GM23338 (cell line): Measurements from ENCODE around the gene LIPJ. TPM values are rescaled to one million over a fixed set of nuclear protein-coding genes. Genes with fewer than 3 reads are reported as not detected.

Experiments
- ATAC-seq: fragments of 200-7000 bp; cut with Tn5 transposase; 3 replicates; pipeline ENCODE4 v1.9.1; 2020
- DNase-seq: peaks from one replicate; pipeline ENCODE4 v3.0.0-alpha.2; 2015; ENCODE audit warnings: low spot score
- H2AFZ ChIP-seq: fragments of 200-600 bp; sonication (generic); 2 replicates; pipeline ENCODE4 v1.8.0; 2016; ENCODE audit warnings: antibody characterized with exemption, mild to moderate bottlenecking, moderate library complexity
- H3F3A ChIP-seq: fragments of 200-600 bp; sonication (generic); replicated peaks from 2 replicates; pipeline ENCODE4 v1.8.0; 2017; ENCODE audit warnings: antibody characterized with exemption, mixed run types, low read depth
- H3K27ac ChIP-seq: fragments of 200-600 bp; sonication (generic); 2 replicates; pipeline ENCODE4 v1.6.1; 2016; ENCODE audit warnings: low read depth
- H3K27me3 ChIP-seq: fragments of 200-600 bp; sonication (generic); 2 replicates; pipeline ENCODE4 v1.8.0; 2016; ENCODE audit warnings: mild to moderate bottlenecking, mixed run types, moderate library complexity; ENCODE audit not compliant: insufficient read depth
- H3K36me3 ChIP-seq: fragments of 200-600 bp; sonication (generic); 2 replicates; pipeline ENCODE4 v1.8.0; 2016; ENCODE audit warnings: mild to moderate bottlenecking; ENCODE audit not compliant: insufficient read depth
- H3K4me1 ChIP-seq: fragments of 200-600 bp; sonication (generic); 2 replicates; pipeline ENCODE4 v1.8.0; 2016; ENCODE audit warnings: mild to moderate bottlenecking, moderate library complexity; ENCODE audit not compliant: insufficient read depth
- H3K4me2 ChIP-seq: fragments of 200-600 bp; sonication (generic); 2 replicates; pipeline ENCODE4 v1.7.1; 2017; ENCODE audit warnings: mixed run types
- H3K4me3 ChIP-seq: fragments of 200-600 bp; sonication (generic); 2 replicates; pipeline ENCODE4 v1.6.1; 2016; ENCODE audit warnings: mixed run types
- H3K79me2 ChIP-seq: fragments of 200-600 bp; sonication (generic); replicated peaks from 2 replicates; pipeline ENCODE4 v1.8.0; 2017; ENCODE audit warnings: mild to moderate bottlenecking; ENCODE audit not compliant: insufficient read depth
- H3K9me2 ChIP-seq: fragments of 200-600 bp; sonication (generic); 2 replicates; pipeline ENCODE4 v1.8.0; 2017; ENCODE audit not compliant: insufficient read depth
- H4K20me1 ChIP-seq: fragments of 200-600 bp; sonication (generic); replicated peaks from 2 replicates; pipeline ENCODE4 v1.8.0; 2017; ENCODE audit warnings: mild to moderate bottlenecking; ENCODE audit not compliant: insufficient read depth
- H3K27ac Mint-ChIP-seq: 2 replicates; pipeline ENCODE4 v1.8.0; 2020; ENCODE audit warnings: inconsistent platforms, mild to moderate bottlenecking, moderate library complexity, mixed read lengths
- H3K27me3 Mint-ChIP-seq: 3 replicates; pipeline ENCODE4 v1.8.0; 2022; ENCODE audit warnings: low read depth, mild to moderate bottlenecking, moderate library complexity, mixed read lengths, inconsistent platforms; ENCODE audit not compliant: insufficient read depth, poor library complexity
- H3K36me3 Mint-ChIP-seq: 3 replicates; pipeline ENCODE4 v1.8.0; 2021; ENCODE audit warnings: low read depth, mild to moderate bottlenecking, inconsistent platforms, moderate library complexity, mixed read lengths
- H3K4me1 Mint-ChIP-seq: 3 replicates; pipeline ENCODE4 v1.8.0; 2020; ENCODE audit warnings: mild to moderate bottlenecking, inconsistent platforms, mixed read lengths
- H3K4me3 Mint-ChIP-seq: 3 replicates; pipeline ENCODE4 v1.8.0; 2021; ENCODE audit warnings: moderate library complexity, mild to moderate bottlenecking, inconsistent platforms, mixed read lengths
- H3K9me3 Mint-ChIP-seq: 3 replicates; pipeline ENCODE4 v1.8.0; 2020; ENCODE audit warnings: moderate library complexity, mild to moderate bottlenecking, inconsistent platforms, mixed read lengths
- CREB1 ChIP-seq: fragments of 250-450 bp; sonication (Bioruptor Pico); IDR thresholded peaks from 2 replicates; pipeline ENCODE4 v1.5.0; 2020; ENCODE audit warnings: low read depth, mild to moderate bottlenecking, moderate library complexity
- EZH2 ChIP-seq: fragments of 200-600 bp; sonication (generic); IDR thresholded peaks from one replicate; pipeline ENCODE4 v1.8.0; 2017; ENCODE audit warnings: antibody characterized with exemption, mild to moderate bottlenecking, low read depth; ENCODE audit not compliant: unreplicated experiment
- EZH2phosphoT487 ChIP-seq: fragments of 200-600 bp; sonication (generic); IDR thresholded peaks from one replicate; pipeline ENCODE4 v1.8.1; 2018; ENCODE audit warnings: antibody characterized with exemption; ENCODE audit not compliant: unreplicated experiment
- JUNB ChIP-seq: IDR thresholded peaks from one replicate; pipeline ENCODE4 v1.6.1; 2016; ENCODE audit warnings: antibody characterized with exemption; ENCODE audit not compliant: unreplicated experiment
- NANOG ChIP-seq: IDR thresholded peaks from 2 replicates; pipeline ENCODE4 v1.6.1; 2016; ENCODE audit warnings: antibody characterized with exemption, borderline replicate concordance
- STAT1 ChIP-seq: IDR thresholded peaks from one replicate; pipeline ENCODE4 v1.6.1; 2016; ENCODE audit warnings: antibody characterized with exemption; ENCODE audit not compliant: unreplicated experiment
- ZNF114 ChIP-seq: fragments of 250-450 bp; sonication (Bioruptor Pico); IDR thresholded peaks from 2 replicates; pipeline ENCODE4 v1.5.0; 2020; ENCODE audit warnings: mild to moderate bottlenecking, moderate library complexity
- ZNF331 ChIP-seq: fragments of 250-450 bp; sonication (Bioruptor Pico); IDR thresholded peaks from 2 replicates; pipeline ENCODE4 v1.5.0; 2020; ENCODE audit warnings: low read depth, mild to moderate bottlenecking, moderate library complexity
- polyA plus RNA-seq: library from polyadenylated mRNA; unstranded; fragments of >200 nt; fragmentation: Nextera tagmentation; extraction: Ambion mirVana; gene quantifications from 2 replicates; pipeline ENCODE4 v1.2.1, GENCODE V29; 2016
- total RNA-seq: library from RNA; depleted of rRNA; stranded (reverse); fragments of >200 nt; shearing (Covaris generic); gene quantifications from 2 replicates; pipeline ENCODE4 v1.2.3, GENCODE V29; 2014
- TF ChIP-seq, protein P1 (sequence below): IDR thresholded peaks from 2 replicates; pipeline ENCODE4 v1.6.1; 2016; ENCODE audit warnings: antibody characterized with exemption
- TF ChIP-seq, protein P2 (sequence below): IDR thresholded peaks from one replicate; pipeline ENCODE4 v1.6.1; 2018; ENCODE audit warnings: antibody characterized with exemption; ENCODE audit not compliant: unreplicated experiment
- TF ChIP-seq, protein P3 (sequence below), 2 experiments: fragments of 200-600 bp in 1 of 2; sonication (generic) in 1 of 2; conservative IDR thresholded peaks; 2 replicates each; pipeline versions ENCODE4 v1.5.1 to v1.6.1; 2016 to 2017; ENCODE audit warnings: antibody characterized with exemption in 2 of 2, low read depth in 2 of 2, mild to moderate bottlenecking in 2 of 2, moderate library complexity in 1 of 2

LIPJ gene
- total and polyA plus RNA-seq, 2 experiments from 2014 or later = 0.14 TPM; not detected in 1

DNA sequence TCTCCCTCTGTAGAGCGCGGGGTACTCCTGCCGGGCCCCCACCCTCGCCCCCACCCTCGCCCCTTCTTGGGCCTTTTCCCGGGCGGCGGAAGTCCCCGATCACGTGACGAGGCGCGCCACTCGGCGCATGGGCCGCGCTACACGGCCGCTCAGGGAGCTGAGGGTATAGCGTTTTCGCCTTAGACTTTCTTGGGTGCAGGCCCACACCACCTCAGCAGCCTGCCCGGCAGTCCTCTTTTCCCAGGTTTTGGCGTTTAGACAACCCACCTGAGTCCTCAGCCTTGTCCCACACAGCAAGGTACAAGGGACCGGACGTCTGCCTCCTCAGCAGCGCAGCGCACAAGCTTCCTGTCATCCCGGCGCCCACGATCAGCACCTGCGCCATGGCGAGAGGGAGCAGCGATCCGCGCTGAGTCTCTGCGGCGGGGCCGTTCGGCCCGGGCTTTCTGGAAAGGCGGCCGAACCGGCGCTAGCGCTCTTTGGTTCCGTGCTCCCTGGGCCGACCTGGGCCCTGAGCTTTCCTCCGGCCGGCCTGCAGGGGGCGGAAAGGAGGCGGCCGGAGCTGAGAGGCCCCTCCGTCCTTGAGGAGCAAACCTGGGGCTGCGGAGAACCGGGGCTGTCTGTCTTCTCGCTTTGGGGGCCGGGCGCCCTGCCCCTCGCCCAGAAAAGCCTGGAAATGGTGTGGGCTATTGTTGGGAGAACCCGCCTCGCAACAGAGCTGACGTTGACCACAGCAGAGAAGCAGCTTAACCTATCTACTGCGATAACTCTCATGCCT is 3.6 kb upstream of the LIPJ start, which contains the start of gene RNLS (continued):
- TF ChIP-seq, protein P1, sequence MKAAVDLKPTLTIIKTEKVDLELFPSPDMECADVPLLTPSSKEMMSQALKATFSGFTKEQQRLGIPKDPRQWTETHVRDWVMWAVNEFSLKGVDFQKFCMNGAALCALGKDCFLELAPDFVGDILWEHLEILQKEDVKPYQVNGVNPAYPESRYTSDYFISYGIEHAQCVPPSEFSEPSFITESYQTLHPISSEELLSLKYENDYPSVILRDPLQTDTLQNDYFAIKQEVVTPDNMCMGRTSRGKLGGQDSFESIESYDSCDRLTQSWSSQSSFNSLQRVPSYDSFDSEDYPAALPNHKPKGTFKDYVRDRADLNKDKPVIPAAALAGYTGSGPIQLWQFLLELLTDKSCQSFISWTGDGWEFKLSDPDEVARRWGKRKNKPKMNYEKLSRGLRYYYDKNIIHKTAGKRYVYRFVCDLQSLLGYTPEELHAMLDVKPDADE = no peak
- no peak for TF ChIP-seq ZNF114

- peak overlapping the region; percentile 98 for H2AFZ ChIP-seq
- Mint-ChIP-seq H3K36me3 (no peaks in the 10 kb centered on the region), H3K27me3 (no peaks in the 10 kb centered on the region), H3K9me3 (no peaks in the 10 kb centered on the region), H3K4me3 (peak overlapping the region; percentile 84), H3K27ac (peak overlapping the region; percentile 85), H3K4me1 (peaks cover 9% of the 10 kb centered on the region)
- H3K36me3 ChIP-seq = no peaks in the 10 kb centered on the region
- H3F3A ChIP-seq = no peaks in the 10 kb centered on the region
- no peaks in the 10 kb centered on the region for H4K20me1 ChIP-seq
- H3K27ac ChIP-seq = peak overlapping the region; percentile 78; the same call in 1 of the 2 replicates
- no peak for DNase-seq
- peaks cover 6% of the 10 kb centered on the region; the same call in 1 of the 2 replicates for H3K4me1 ChIP-seq
- peak overlapping the region; percentile 81 for H3K4me3 ChIP-seq
- no peaks in the 10 kb centered on the region for H3K79me2 ChIP-seq
- no peaks in the 10 kb centered on the region for H3K9me2 ChIP-seq
- peak overlapping the region; percentile 79 for H3K4me2 ChIP-seq
- no peak for ATAC-seq
- no peaks in the 10 kb centered on the region for H3K27me3 ChIP-seq
- TF ChIP-seq NANOG = no peak
- TF ChIP-seq EZH2phosphoT487 = no peak
- TF ChIP-seq ZNF114 = no peak
- TF ChIP-seq ZNF331 (CRISPR knock-in tag) = no peak
- TF ChIP-seq JUNB = no peak
- TF ChIP-seq STAT1 = no peak
- TF ChIP-seq, protein P2, sequence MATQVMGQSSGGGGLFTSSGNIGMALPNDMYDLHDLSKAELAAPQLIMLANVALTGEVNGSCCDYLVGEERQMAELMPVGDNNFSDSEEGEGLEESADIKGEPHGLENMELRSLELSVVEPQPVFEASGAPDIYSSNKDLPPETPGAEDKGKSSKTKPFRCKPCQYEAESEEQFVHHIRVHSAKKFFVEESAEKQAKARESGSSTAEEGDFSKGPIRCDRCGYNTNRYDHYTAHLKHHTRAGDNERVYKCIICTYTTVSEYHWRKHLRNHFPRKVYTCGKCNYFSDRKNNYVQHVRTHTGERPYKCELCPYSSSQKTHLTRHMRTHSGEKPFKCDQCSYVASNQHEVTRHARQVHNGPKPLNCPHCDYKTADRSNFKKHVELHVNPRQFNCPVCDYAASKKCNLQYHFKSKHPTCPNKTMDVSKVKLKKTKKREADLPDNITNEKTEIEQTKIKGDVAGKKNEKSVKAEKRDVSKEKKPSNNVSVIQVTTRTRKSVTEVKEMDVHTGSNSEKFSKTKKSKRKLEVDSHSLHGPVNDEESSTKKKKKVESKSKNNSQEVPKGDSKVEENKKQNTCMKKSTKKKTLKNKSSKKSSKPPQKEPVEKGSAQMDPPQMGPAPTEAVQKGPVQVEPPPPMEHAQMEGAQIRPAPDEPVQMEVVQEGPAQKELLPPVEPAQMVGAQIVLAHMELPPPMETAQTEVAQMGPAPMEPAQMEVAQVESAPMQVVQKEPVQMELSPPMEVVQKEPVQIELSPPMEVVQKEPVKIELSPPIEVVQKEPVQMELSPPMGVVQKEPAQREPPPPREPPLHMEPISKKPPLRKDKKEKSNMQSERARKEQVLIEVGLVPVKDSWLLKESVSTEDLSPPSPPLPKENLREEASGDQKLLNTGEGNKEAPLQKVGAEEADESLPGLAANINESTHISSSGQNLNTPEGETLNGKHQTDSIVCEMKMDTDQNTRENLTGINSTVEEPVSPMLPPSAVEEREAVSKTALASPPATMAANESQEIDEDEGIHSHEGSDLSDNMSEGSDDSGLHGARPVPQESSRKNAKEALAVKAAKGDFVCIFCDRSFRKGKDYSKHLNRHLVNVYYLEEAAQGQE = no peak
- TF ChIP-seq EZH2 = no peak
- TF ChIP-seq, protein P1 = no peak
- TF ChIP-seq, protein P3, sequence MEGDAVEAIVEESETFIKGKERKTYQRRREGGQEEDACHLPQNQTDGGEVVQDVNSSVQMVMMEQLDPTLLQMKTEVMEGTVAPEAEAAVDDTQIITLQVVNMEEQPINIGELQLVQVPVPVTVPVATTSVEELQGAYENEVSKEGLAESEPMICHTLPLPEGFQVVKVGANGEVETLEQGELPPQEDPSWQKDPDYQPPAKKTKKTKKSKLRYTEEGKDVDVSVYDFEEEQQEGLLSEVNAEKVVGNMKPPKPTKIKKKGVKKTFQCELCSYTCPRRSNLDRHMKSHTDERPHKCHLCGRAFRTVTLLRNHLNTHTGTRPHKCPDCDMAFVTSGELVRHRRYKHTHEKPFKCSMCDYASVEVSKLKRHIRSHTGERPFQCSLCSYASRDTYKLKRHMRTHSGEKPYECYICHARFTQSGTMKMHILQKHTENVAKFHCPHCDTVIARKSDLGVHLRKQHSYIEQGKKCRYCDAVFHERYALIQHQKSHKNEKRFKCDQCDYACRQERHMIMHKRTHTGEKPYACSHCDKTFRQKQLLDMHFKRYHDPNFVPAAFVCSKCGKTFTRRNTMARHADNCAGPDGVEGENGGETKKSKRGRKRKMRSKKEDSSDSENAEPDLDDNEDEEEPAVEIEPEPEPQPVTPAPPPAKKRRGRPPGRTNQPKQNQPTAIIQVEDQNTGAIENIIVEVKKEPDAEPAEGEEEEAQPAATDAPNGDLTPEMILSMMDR (conservative IDR thresholded peaks at IDR 0.05; ENCODE audit: low read depth in 2 of 2) = no peak
- TF ChIP-seq CREB1 (CRISPR knock-in tag) = no peak
These were observed 3.0 kb upstream of the LIPJ start for GRCh38 chr10:88583584-88583957.
